ENCODE results near the gene GPR171.
"Not testable (repeated sequence)": the region's sequence is repeated elsewhere in the genome, so short reads cannot be mapped to it uniquely, and the experiment has no call there.

GPR171 gene

DNA sequence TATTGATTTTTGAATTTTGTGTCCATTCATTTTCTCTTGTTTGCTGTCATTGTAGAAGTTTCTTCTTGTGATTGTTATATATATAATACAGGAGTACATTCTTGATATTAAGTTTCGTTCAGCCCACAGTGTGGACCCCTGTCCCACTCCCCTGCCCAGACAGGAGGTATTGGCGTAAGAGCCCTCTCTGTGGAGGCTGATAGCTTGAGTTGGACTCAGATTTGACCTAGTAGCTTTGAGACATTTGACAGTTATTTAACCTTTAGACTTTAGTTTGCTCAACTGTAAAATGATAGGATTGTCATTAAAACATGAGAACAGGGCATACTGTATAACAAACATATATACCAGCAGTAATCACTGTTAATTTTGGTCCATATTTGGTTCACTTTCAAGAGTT, 27.1 kb downstream of the GPR171 start:
- DNase-seq (ENCODE audit: low spot score) = no peak

DNA sequence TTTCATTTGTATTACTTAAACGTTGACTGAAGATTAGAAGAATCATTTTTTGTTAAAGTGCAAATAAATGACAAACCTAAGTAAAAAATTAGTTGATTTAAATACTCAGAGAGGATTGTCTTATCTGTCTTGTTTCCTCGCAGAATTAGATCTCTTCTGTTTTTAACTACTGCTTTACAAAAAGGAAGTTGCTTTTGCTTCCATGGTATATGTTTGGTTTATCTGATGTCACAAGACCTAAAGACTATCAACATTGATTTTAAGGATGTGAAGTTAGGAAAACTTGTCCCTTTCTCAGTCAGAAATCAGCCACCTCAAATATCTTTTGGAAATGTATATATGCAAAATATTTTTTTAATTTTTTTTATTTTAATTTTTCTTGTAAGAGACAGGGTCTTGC, 28.7 kb downstream of the GPR171 start:
- no peak for DNase-seq (ENCODE audit: low spot score)

DNA sequence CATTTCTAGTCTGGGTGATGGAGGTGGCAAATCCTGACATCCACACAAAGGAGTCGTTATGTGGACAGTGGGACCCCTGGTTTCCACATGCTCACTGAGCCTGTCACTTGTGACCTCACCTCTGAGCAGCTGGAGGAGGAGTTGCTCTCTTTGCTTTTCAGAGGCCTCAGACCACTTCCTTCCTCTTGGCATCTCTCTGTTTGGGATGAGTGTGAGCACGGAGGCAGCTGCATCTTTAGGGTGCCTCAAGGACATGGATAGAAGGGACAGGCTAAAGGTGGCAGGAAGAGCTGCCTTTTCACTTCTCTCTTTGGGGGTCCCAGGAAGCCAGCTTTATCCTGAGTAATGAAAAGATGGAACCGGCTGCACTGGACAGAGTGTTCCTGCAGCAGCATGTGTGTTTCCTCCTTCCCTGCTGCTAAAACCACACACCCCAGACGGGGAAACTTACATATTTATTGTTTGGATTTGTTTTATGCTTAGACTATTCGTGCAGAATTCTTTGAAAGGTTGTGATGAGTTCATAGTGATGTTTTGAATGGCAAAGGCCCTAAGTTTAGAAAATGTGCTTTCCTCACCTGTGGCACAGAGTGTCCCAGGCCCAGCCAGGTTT, 31.8 kb downstream of the GPR171 start:
- no peak for DNase-seq (ENCODE audit: low spot score)

DNA sequence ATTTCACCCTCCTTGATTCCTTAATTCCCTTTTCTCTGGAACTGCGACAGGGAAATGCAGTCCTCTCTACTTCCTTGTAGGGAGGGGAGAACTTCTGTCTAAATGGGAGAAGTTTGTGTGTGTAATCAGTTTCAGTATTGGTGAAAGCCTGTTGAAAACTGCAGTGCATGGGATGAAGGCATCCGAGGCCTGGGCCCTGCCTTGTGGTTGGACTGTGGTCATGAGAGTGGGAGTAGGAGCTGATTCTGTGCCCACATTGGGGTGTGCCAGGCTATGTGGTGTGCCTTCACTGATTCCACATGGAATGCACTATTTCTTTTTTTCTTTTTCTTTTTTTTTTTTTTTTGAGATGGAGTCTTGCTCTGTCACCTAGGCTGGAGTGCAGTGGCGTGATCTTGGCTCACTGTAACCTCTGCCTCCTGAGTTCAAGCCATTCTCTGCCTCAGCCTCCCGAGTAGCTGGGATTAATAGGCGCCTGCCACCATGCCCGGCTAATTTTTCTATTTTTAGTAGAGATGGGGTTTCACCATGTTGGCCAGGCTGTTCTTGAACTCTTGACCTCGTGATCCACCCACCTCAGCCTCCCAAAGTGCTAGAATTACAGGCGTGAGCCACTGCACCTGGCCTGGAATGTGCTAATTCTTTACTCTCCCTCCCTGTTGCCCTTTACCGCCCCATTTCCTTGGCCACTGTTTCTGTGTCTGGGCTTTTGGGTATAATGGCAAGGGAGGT, 32.9 kb downstream of the GPR171 start:
- not testable (repeated sequence) for DNase-seq (ENCODE audit: low spot score)

DNA sequence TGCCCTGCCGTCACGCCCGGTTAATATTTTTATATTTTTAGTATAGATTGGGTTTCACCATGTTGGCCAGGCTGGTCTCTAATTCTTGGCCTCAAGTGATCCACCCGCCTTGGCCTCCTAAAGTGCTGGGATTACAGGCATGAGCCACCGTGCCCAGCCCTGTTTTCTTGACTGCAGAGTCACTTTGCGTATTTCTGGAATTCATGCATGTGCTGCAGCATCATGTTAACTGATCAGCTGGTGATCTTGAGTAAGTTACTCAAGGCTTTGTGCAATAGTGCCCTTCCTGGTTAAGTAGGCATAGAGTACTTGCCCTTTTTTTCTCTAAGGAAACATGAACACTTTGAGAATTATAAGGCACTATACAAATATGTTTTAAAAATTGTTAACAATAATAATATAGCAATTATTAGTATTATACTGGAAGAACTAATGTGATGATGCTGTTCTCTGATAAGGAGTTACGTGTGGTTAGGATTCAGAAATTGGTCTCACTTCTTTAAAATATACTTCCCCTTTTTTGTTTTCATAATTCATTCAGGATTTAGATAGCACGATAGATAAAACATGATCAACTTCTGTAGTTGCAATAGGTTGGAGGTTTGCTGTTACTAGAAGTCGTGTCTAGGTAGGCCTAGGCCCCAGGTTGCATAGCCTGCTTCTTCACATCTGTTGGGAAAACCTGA, 33.6 kb downstream of the GPR171 start:
- DNase-seq (ENCODE audit: low spot score) = no peak

DNA sequence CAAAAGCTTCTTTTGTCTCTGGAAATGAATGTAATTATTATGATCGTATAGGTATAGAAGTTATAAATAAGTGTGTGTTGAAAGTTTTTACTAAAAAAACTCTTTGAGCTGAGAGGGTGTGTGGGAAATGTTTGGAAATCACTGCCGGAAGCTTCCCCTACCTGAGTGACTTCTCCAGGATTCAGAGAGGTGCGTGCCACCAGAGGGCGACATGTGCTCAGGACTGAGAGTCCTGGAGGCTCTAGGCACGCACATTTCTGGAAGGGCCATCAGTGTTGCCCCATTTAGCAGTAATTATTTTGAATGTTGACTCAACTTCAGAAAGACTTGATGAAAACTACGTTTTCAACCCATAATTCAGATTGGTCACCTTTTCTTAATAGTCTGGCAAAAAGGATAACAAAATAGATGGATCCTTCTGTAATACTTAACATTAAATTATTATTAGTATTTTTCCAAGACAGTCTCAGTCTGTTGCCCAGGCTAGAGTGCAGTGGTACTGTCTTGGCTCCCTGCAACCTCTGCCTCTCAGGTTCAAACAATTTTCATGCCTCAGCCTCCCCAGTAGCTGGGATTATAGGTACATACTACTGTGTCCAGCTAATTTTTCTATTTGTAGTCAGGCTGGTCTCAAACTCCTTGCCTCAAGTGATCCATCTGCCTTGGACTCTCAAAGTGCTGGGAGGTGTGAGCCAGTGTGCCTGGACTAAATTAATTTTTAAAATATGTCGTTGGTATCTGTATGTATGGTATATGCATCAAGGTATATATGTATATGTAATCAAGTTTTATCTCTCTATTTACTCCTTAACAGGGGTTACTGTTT, 34.5 kb downstream of the GPR171 start:
- peak; percentile 36 for DNase-seq (ENCODE audit: low spot score)

DNA sequence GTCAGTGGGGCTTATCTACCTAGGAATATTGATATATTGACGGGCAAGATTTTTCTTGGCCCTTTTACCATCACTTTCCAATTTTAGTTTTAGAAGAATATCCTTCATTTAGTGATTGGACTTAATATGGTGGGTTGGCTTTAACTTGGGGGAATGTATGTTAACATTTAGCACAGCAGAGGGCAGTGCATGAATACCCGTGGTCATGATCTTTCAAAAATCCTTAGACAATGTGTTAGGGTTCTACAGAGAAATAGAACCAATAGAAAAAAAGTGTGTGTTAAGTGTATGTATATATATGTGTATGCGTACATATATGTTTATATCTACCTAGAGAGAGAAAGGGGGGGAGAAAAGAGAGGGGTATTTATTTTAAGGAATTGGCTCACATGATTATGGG, 36.9 kb downstream of the GPR171 start:
- no peak for DNase-seq (ENCODE audit: low spot score)

DNA sequence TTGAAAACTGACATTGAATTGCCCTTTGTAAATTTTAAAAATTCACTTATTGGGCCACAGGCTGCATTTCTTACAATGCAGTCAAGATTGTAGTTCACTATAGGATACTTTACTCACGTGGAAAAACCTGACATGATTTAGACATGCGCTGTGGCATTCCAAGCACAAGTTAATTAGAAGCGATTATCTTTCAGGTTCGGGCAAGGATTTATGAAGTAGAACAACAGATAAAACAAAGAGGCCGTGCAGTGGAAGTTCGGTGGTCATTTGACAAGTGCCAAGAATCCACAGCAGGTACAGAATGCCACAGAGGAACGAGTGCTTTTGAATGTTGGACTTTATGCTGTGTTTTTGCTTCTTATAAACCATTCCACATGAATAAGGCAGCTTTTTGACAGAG, 37.8 kb downstream of the GPR171 start:
- no peak for DNase-seq (ENCODE audit: low spot score)

DNA sequence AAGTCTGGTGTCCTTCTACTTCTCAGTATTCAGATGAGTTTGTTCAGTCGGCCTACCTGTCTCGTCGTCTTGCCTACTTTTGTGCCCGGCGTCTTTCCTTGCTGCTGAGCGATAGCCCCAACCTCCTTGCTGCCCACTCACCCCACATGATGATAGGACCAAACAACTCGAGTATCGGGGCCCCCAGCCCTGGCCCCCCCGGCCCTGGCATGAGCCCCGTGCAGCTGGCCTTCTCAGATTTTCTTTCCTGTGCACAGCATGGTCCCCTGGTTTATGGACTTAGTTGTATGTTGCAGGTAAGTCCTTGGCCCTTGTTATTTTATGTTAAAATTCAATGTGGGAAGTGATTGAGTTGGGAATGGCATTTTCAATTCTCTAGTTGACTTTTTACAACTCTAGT, 43.2 kb downstream of the GPR171 start:
- DNase-seq (ENCODE audit: low spot score) = no peak

DNA sequence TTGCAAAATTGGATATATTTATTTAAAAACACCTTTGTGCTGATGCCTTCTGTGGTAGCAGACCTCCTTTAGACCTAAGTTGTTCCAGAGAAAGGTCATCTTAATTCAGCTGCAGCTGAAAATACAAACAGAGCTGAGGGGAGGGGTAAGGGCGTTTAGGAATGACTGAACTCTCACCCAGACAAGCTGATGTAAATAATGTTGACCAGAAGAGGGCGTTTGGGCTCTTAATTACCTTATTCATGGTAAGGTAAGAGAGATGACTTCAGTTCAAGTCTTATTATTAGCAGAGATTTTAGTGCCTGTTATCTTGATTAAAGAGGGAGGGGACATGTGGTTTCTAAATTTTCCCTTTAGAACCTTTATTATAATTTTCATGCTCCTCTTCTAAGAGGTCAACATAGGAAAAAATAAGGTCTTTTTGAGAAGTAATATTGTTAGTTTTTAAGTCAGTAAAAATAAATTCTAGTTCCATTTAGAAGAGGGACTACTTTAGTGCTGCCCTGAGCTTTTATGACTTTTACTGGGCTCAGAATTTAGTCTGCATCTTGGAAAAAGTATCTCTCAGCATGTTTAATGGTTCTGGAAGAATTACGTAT, 46.3 kb downstream of the GPR171 start:
- DNase-seq (ENCODE audit: low spot score) = peak; percentile 50

DNA sequence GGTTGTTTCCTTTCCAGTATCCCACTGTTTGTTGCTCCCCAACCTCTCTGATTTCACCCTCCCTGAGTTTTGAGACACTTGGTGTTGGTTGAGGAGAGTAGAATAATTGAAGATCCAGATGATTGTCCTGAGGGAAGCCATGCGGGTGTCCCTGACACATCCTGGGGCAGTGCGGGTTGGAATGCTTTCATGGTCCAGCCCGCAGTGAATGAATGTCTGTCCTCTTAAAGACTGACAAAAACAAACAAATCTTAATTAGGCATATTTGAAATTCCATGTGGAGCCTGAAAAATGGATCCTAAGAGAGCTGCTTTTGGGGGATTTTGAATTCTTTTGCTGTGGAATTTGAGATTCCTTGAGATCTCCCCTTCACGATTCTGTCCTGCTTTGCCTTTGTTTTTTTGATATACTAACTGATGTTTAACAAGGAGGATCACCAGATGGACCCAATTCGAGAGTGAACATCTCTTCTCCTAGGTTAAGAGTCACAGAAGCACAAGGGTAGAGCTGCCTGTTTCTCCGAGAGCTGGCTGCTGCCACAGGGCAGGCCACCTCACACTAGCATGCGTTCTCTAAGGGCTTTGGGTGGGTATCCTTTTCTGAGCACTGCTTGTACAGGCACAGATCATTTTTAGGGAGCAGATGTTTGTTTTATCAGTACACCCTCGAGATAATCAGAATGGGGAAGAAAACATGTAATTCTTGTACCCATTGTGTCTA, 47.4 kb downstream of the GPR171 start:
- DNase-seq (ENCODE audit: low spot score) = no peak

DNA sequence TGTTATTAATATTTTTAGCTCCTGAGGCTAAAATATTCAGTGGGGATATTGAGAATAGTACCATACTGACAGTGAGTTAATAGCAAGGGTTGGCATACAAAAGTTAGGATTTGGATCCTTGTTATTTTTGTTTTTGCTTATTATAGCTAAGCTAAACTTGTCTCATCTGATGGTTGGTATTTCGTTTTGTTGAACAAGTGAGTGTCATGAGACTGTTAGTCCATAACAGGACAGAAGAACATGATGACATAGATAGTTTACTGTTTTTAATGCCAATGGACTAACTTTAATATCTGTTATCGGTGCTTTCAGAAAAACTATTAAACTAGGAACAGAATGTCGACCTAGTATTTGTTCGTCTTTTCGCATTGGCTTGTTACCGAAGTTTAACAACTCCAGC, 48.5 kb downstream of the GPR171 start:
- no peak for DNase-seq (ENCODE audit: low spot score)

DNA sequence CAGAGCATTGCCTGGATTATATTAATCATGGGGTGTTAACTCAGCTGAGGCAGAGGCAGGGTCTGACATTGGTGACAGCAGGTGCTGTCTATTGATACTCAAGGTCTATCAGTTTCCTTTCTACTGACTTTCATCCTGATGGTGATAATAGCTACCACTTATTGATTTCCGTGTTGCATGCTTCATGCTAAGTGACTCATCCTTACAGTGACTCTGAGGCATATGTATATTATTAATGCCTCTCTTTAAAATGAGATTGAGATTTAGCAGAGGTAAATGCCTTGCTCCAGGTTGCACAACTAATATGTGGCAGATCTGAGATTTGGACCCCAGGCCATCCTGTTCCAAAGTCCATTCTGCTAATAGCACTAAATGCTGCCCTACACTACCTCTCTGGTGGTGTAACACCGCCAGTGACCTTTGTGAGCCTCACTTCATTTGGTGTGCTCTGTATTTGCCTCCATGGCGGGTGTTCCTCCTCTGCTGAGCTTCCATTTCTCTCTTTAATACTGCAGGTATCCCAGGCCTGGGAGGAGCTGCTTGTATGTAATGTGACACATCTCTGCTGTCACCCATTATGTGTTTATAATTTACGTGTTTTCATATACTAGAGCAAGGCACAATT, 50.4 kb downstream of the GPR171 start:
- DNase-seq (ENCODE audit: low spot score) = no peak

Measured in hematopoietic multipotent progenitor cell treated with erythropoietin and hydrocortisone succinate and interleukin-3 and kit ligand, for 17 days (in vitro differentiated cells).